WTC11 (cell line): ENCODE results near the gene TEX14. TPM values are rescaled to one million over a fixed set of nuclear protein-coding genes. Genes with fewer than 3 reads are reported as not detected.
"Not testable (repeated sequence)": the region's sequence is repeated elsewhere in the genome, so short reads cannot be mapped to it uniquely, and the experiment has no call there.

Experiments
- ATAC-seq: fragments of 200-7000 bp; cut with Tn5 transposase; 2 replicates; pipeline ENCODE4 v1.10.0; 2021; ENCODE audit warnings: mild to moderate bottlenecking, moderate library complexity
- CTCF ChIA-PET: fragments of 300-600 bp; sonication (Branson Sonifier 250); formaldehyde crosslinking; loops from one replicate; lab custom pipeline; 2021; ENCODE audit warnings: antibody characterized with exemption; lab: Charles Lee
- POLR2A ChIA-PET: fragments of 350-600 bp; sonication (Branson Sonifier 250); formaldehyde crosslinking; loops from one replicate; lab custom pipeline; 2021; ENCODE audit warnings: antibody characterized with exemption; lab: Charles Lee
- DNase-seq: peaks from one replicate; pipeline ENCODE4 v3.0.0; 2021; ENCODE audit warnings: low spot score
- H3K27ac Mint-ChIP-seq: 2 replicates; pipeline ENCODE4 v1.8.0; 2021; ENCODE audit warnings: mixed read lengths
- H3K27me3 Mint-ChIP-seq: 2 replicates; pipeline ENCODE4 v1.8.0; 2021; ENCODE audit warnings: low read depth, mild to moderate bottlenecking, moderate library complexity, mixed read lengths
- H3K36me3 Mint-ChIP-seq: 2 replicates; pipeline ENCODE4 v1.8.0; 2021; ENCODE audit warnings: mixed read lengths
- H3K4me1 Mint-ChIP-seq: 2 replicates; pipeline ENCODE4 v1.8.0; 2022; ENCODE audit warnings: mixed read lengths
- H3K4me3 Mint-ChIP-seq: 2 replicates; pipeline ENCODE4 v1.8.0; 2021; ENCODE audit warnings: mild to moderate bottlenecking, moderate library complexity, mixed read lengths
- H3K9me3 Mint-ChIP-seq: 2 replicates; pipeline ENCODE4 v1.8.0; 2021; ENCODE audit warnings: mixed read lengths
- CREB1 ChIP-seq: sonication (generic); formaldehyde crosslinking; IDR thresholded peaks from 2 replicates; pipeline ENCODE4 v1.8.0; 2023; ENCODE audit warnings: mild to moderate bottlenecking, missing genetic modification reagents
- CREM ChIP-seq: sonication (generic); formaldehyde crosslinking; IDR thresholded peaks from 2 replicates; pipeline ENCODE4 v1.8.1; 2022; ENCODE audit warnings: mild to moderate bottlenecking, missing genetic modification reagents, moderate library complexity
- ELF4 ChIP-seq: sonication (generic); formaldehyde crosslinking; IDR thresholded peaks from 2 replicates; pipeline ENCODE4 v1.8.1; 2022; ENCODE audit warnings: low read depth, mild to moderate bottlenecking, moderate library complexity, missing genetic modification reagents
- GABPB1 ChIP-seq: sonication (generic); formaldehyde crosslinking; IDR thresholded peaks from 2 replicates; pipeline ENCODE4 v1.8.1; 2023; ENCODE audit warnings: mild to moderate bottlenecking, missing genetic modification reagents
- JAZF1 ChIP-seq: fragments of 250-450 bp; sonication (Bioruptor Pico); IDR thresholded peaks from 2 replicates; pipeline ENCODE4 v1.9.0; 2021; ENCODE audit warnings: moderate library complexity, mild to moderate bottlenecking, inconsistent platforms
- JUN ChIP-seq: sonication (generic); formaldehyde crosslinking; IDR thresholded peaks from 2 replicates; pipeline ENCODE4 v1.8.0; 2023; ENCODE audit warnings: mild to moderate bottlenecking, missing genetic modification reagents
- NFATC4 ChIP-seq: fragments of 250-450 bp; sonication (Bioruptor Pico); IDR thresholded peaks from 2 replicates; pipeline ENCODE4 v1.9.0; 2021; ENCODE audit warnings: mild to moderate bottlenecking
- NFE2L1 ChIP-seq: sonication (generic); formaldehyde crosslinking; IDR thresholded peaks from 2 replicates; pipeline ENCODE4 v1.8.1; 2023; ENCODE audit warnings: missing genetic modification reagents
- NR3C1 ChIP-seq: sonication (generic); formaldehyde crosslinking; conservative IDR thresholded peaks from 2 replicates; pipeline ENCODE4 v1.8.1; 2023; ENCODE audit warnings: low read depth, mild to moderate bottlenecking, missing genetic modification reagents
- SMAD4 ChIP-seq: sonication (generic); formaldehyde crosslinking; IDR thresholded peaks from 2 replicates; pipeline ENCODE4 v1.8.0; 2022; ENCODE audit warnings: mild to moderate bottlenecking, missing genetic modification reagents
- TCF7 ChIP-seq: sonication (generic); formaldehyde crosslinking; IDR thresholded peaks from 2 replicates; pipeline ENCODE4 v1.8.0; 2022; ENCODE audit warnings: mild to moderate bottlenecking, low read depth, missing genetic modification reagents, moderate library complexity
- ZNF263 ChIP-seq: sonication (generic); formaldehyde crosslinking; IDR thresholded peaks from 2 replicates; pipeline ENCODE4 v1.8.1; 2022; ENCODE audit warnings: low read depth, mild to moderate bottlenecking, moderate library complexity, missing genetic modification reagents
- ZNF396 ChIP-seq: fragments of 250-450 bp; sonication (Bioruptor Pico); IDR thresholded peaks from 2 replicates; pipeline ENCODE4 v1.8.0; 2021; ENCODE audit warnings: mild to moderate bottlenecking, moderate library complexity, borderline replicate concordance
- ZNF416 ChIP-seq: fragments of 250-450 bp; sonication (Bioruptor Pico); IDR thresholded peaks from 2 replicates; pipeline ENCODE4 v1.9.0; 2021; ENCODE audit warnings: mild to moderate bottlenecking, inconsistent platforms
- total RNA-seq: library from RNA; stranded (reverse); gene quantifications from 3 replicates; pipeline ENCODE4 v1.2.3, GENCODE V29; 2021
- TF ChIP-seq, protein P1 (sequence below): fragments of 250-450 bp; sonication (Bioruptor Pico); IDR thresholded peaks from 2 replicates; pipeline ENCODE4 v1.9.0; 2021; ENCODE audit warnings: mild to moderate bottlenecking
- TF ChIP-seq, protein P2 (sequence below): sonication (generic); formaldehyde crosslinking; conservative IDR thresholded peaks from 2 replicates; pipeline ENCODE4 v1.8.1; 2022; ENCODE audit warnings: mild to moderate bottlenecking, missing genetic modification reagents
- TF ChIP-seq, protein P3 (sequence below): sonication (generic); formaldehyde crosslinking; IDR thresholded peaks from 2 replicates; pipeline ENCODE4 v1.8.1; 2023; ENCODE audit warnings: mild to moderate bottlenecking, missing genetic modification reagents, moderate library complexity
- TF ChIP-seq, protein P4 (sequence below): sonication (generic); formaldehyde crosslinking; IDR thresholded peaks from 2 replicates; pipeline ENCODE4 v1.8.0; 2023; ENCODE audit warnings: missing genetic modification reagents
- TF ChIP-seq, protein P5 (sequence below): sonication (generic); formaldehyde crosslinking; IDR thresholded peaks from 2 replicates; pipeline ENCODE4 v1.8.1; 2023; ENCODE audit warnings: mild to moderate bottlenecking, missing genetic modification reagents, borderline replicate concordance
- TF ChIP-seq, protein P6 (sequence below): sonication (generic); formaldehyde crosslinking; IDR thresholded peaks from 2 replicates; pipeline ENCODE4 v1.8.1; 2022; ENCODE audit warnings: mild to moderate bottlenecking, missing genetic modification reagents, moderate library complexity, borderline replicate concordance
- TF ChIP-seq, protein P7 (sequence below): sonication (generic); formaldehyde crosslinking; IDR thresholded peaks from 2 replicates; pipeline ENCODE4 v1.8.1; 2022; ENCODE audit warnings: missing genetic modification reagents, borderline replicate concordance

TEX14 gene
- total RNA-seq, 1 experiment from 2014 or later = 1.4 TPM

DNA sequence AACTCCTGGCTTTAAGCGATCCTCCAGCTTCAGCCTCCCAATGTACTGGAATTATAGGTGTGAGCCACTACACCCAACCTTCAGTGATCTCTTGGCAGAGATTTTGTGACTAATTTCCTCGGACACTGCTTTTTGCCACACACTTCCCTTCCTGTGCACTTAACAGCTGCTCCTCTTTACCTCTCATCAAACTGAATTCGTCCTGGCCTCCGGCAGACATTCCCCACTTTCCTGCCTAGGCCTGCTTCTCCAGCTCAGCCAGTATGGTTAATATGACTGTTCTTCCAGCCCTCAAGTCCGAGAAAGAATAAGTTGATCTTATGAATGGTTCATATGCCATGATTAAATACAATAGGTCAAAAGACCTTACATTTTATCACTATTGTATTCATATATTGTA is 108.4 kb downstream of the TEX14 start (continued):
- TF ChIP-seq, protein P1, sequence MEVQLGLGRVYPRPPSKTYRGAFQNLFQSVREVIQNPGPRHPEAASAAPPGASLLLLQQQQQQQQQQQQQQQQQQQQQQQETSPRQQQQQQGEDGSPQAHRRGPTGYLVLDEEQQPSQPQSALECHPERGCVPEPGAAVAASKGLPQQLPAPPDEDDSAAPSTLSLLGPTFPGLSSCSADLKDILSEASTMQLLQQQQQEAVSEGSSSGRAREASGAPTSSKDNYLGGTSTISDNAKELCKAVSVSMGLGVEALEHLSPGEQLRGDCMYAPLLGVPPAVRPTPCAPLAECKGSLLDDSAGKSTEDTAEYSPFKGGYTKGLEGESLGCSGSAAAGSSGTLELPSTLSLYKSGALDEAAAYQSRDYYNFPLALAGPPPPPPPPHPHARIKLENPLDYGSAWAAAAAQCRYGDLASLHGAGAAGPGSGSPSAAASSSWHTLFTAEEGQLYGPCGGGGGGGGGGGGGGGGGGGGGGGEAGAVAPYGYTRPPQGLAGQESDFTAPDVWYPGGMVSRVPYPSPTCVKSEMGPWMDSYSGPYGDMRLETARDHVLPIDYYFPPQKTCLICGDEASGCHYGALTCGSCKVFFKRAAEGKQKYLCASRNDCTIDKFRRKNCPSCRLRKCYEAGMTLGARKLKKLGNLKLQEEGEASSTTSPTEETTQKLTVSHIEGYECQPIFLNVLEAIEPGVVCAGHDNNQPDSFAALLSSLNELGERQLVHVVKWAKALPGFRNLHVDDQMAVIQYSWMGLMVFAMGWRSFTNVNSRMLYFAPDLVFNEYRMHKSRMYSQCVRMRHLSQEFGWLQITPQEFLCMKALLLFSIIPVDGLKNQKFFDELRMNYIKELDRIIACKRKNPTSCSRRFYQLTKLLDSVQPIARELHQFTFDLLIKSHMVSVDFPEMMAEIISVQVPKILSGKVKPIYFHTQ (CRISPR knock-in tag) = no peak
- no peak for TF ChIP-seq JAZF1 (CRISPR knock-in tag)

DNA sequence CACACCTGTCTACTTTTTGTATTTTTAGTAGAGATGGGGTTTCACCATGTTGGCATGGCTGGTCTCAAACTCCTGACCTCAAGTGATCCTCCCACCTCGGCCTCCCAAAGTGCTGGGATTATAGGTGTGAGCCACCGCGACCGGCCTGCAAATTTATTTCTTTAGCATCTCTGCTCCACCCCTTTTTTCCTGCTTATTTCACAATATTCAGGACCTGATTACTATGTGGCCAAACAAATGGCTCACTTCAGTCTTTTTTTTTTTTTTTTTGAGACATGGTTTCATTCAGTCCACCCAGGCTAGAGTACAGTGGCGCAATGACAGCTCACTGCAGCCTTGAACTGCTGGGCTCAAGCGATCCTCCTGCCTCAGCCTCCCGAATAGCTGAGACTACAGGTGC is 109.1 kb downstream of the TEX14 start:
- H3K9me3 Mint-ChIP-seq, H3K36me3 Mint-ChIP-seq, POLR2A ChIA-PET, H3K4me1 Mint-ChIP-seq, H3K4me3 Mint-ChIP-seq, H3K27ac Mint-ChIP-seq, DNase-seq, H3K27me3 Mint-ChIP-seq, ATAC-seq: not testable (repeated sequence)
- CTCF ChIA-PET = interaction anchor here (1.5 kb wide), 1 partner anchor 41 kb away, joined by 3 read pairs; no protein-coding TSS in a partner anchor

DNA sequence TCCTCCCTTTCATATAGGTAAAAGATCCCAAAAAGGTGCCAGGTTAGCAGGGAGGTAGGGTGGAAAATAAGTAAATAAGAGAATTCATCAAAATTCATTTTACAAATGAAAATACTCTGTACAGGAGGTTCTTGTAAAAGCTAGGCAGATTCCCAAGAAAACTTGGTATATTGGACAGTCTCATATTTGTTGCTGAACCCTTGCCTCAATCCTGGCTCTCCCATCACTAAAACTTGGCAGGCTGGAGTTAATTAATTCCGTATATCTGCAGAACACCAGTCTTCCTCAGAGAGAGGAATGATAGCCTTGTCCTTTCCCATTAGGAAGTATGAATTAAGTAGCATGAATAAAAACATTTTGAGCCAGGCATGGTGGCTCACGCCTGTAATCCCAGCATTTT is 111.2 kb downstream of the TEX14 start:
- no peak overlapping the region for H3K27ac Mint-ChIP-seq
- DNase-seq = no peak
- ATAC-seq = no peak
- TF ChIP-seq CREM (CRISPR knock-in tag) (no peak), NR3C1 (CRISPR knock-in tag) (no peak), ZNF263 (CRISPR knock-in tag) (no peak), TCF7 (CRISPR knock-in tag) (no peak), SMAD4 (CRISPR knock-in tag) (no peak), ZNF416 (CRISPR knock-in tag) (no peak), NFE2L1 (no peak), ZNF396 (CRISPR knock-in tag) (no peak), GABPB1 (CRISPR knock-in tag) (no peak), NFATC4 (CRISPR knock-in tag) (no peak), CREB1 (no peak), ELF4 (CRISPR knock-in tag) (no peak), JUN (no peak)
- TF ChIP-seq, protein P2, sequence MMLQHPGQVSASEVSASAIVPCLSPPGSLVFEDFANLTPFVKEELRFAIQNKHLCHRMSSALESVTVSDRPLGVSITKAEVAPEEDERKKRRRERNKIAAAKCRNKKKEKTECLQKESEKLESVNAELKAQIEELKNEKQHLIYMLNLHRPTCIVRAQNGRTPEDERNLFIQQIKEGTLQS (CRISPR knock-in tag) = no peak
- TF ChIP-seq, protein P3, sequence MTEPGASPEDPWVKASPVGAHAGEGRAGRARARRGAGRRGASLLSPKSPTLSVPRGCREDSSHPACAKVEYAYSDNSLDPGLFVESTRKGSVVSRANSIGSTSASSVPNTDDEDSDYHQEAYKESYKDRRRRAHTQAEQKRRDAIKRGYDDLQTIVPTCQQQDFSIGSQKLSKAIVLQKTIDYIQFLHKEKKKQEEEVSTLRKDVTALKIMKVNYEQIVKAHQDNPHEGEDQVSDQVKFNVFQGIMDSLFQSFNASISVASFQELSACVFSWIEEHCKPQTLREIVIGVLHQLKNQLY (CRISPR knock-in tag) = no peak
- TF ChIP-seq, protein P4, sequence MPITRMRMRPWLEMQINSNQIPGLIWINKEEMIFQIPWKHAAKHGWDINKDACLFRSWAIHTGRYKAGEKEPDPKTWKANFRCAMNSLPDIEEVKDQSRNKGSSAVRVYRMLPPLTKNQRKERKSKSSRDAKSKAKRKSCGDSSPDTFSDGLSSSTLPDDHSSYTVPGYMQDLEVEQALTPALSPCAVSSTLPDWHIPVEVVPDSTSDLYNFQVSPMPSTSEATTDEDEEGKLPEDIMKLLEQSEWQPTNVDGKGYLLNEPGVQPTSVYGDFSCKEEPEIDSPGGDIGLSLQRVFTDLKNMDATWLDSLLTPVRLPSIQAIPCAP (CRISPR knock-in tag) = no peak
- TF ChIP-seq, protein P5, sequence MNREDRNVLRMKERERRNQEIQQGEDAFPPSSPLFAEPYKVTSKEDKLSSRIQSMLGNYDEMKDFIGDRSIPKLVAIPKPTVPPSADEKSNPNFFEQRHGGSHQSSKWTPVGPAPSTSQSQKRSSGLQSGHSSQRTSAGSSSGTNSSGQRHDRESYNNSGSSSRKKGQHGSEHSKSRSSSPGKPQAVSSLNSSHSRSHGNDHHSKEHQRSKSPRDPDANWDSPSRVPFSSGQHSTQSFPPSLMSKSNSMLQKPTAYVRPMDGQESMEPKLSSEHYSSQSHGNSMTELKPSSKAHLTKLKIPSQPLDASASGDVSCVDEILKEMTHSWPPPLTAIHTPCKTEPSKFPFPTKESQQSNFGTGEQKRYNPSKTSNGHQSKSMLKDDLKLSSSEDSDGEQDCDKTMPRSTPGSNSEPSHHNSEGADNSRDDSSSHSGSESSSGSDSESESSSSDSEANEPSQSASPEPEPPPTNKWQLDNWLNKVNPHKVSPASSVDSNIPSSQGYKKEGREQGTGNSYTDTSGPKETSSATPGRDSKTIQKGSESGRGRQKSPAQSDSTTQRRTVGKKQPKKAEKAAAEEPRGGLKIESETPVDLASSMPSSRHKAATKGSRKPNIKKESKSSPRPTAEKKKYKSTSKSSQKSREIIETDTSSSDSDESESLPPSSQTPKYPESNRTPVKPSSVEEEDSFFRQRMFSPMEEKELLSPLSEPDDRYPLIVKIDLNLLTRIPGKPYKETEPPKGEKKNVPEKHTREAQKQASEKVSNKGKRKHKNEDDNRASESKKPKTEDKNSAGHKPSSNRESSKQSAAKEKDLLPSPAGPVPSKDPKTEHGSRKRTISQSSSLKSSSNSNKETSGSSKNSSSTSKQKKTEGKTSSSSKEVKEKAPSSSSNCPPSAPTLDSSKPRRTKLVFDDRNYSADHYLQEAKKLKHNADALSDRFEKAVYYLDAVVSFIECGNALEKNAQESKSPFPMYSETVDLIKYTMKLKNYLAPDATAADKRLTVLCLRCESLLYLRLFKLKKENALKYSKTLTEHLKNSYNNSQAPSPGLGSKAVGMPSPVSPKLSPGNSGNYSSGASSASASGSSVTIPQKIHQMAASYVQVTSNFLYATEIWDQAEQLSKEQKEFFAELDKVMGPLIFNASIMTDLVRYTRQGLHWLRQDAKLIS = no peak
- TF ChIP-seq, protein P6, sequence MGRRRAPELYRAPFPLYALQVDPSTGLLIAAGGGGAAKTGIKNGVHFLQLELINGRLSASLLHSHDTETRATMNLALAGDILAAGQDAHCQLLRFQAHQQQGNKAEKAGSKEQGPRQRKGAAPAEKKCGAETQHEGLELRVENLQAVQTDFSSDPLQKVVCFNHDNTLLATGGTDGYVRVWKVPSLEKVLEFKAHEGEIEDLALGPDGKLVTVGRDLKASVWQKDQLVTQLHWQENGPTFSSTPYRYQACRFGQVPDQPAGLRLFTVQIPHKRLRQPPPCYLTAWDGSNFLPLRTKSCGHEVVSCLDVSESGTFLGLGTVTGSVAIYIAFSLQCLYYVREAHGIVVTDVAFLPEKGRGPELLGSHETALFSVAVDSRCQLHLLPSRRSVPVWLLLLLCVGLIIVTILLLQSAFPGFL (CRISPR knock-in tag) = no peak
- TF ChIP-seq, protein P7, sequence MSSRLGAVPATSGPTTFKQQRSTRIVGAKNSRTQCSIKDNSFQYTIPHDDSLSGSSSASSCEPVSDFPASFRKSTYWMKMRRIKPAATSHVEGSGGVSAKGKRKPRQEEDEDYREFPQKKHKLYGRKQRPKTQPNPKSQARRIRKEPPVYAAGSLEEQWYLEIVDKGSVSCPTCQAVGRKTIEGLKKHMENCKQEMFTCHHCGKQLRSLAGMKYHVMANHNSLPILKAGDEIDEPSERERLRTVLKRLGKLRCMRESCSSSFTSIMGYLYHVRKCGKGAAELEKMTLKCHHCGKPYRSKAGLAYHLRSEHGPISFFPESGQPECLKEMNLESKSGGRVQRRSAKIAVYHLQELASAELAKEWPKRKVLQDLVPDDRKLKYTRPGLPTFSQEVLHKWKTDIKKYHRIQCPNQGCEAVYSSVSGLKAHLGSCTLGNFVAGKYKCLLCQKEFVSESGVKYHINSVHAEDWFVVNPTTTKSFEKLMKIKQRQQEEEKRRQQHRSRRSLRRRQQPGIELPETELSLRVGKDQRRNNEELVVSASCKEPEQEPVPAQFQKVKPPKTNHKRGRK (CRISPR knock-in tag) = no peak
- no peaks in the 10 kb centered on the region for H3K4me1 Mint-ChIP-seq
- no peaks in the 10 kb centered on the region for H3K27me3 Mint-ChIP-seq
- no peaks in the 10 kb centered on the region for H3K9me3 Mint-ChIP-seq
- ChIA-PET POLR2A (no interaction called here), CTCF (no interaction called here)
- H3K36me3 Mint-ChIP-seq = no peaks in the 10 kb centered on the region
- no peak overlapping the region for H3K4me3 Mint-ChIP-seq
